Measurements from ENCODE around the gene MAML1. TPM values are rescaled to one million over a fixed set of nuclear protein-coding genes. Genes with fewer than 3 reads are reported as not detected.
A peak's percentile ranks its signal among the peaks of the same experiment; 100 is the strongest.

The MAML1 gene
- total and polyA plus RNA-seq, 2 experiments from 2014 or later: 9.6 to 43.9 TPM

DNA sequence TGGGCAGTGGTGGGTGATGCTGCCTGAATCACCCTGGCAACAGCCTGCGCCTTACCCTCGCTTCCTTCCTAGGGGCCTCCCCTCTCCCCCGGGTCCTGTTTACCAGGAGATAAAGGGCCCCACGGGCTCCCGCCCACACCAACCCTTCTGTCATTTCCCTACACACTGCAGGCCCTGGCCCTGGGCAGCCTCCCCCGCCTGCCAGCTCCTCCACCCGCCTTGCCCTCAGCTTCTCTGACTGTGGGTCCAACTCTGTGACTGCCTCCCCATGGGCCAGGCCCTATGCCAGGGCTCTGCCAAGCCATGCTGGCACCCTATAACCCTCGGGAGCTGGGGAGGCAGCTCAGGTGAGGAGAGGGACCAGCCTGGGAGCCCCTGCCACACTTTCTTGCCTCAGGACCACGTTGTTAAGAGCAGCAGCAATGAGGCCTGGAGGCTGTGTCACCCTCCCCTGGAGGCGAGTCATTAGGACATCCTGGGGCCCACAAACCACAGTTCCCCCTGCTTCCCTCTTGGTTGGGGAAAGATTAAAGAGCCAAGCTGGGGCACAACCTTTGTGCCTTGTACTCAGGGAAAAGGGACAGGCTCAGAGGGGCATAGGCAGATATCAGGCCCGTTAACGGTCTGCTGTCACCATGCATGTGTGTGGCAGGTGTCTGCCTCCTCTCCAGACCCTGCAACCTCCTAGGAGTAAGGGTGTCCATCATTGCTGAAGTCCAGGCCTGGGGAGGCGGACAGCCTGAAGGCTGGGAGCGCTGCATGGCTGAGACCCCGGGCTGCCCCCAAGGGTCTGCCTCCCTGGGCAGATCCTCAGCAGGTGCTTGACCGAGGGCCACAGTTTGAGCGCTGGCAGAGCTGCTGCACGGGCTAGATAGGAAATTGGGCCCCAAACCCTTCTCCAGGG, 71.3 kb downstream of the MAML1 start:
- Histone ChIP-seq H2AFZ (no peak overlapping the region), H4K20me1 (replicated peaks; ENCODE audit: insufficient read depth) (peaks cover 17% of the 10 kb centered on the region), H3F3A (replicated peaks; ENCODE audit: low read depth) (peaks cover 6% of the 10 kb centered on the region), H3K27ac (ENCODE audit: low read depth) (no peak overlapping the region), H3K36me3 (ENCODE audit: insufficient read depth) (no peaks in the 10 kb centered on the region; the same call in 1 of the 2 replicates), H3K4me2 (no peak overlapping the region), H3K79me2 (replicated peaks; ENCODE audit: insufficient read depth) (peaks cover 22% of the 10 kb centered on the region), H3K4me3 (no peak overlapping the region), H3K9me2 (ENCODE audit: insufficient read depth) (no peaks in the 10 kb centered on the region), H3K4me1 (ENCODE audit: insufficient read depth) (peaks cover 8% of the 10 kb centered on the region), H3K27me3 (ENCODE audit: insufficient read depth) (no peaks in the 10 kb centered on the region)
- peak overlapping the region; percentile 80; the same call in 2 of the 3 replicates for H3K4me3 Mint-ChIP-seq
- peaks cover 19% of the 10 kb centered on the region for H3K36me3 Mint-ChIP-seq (ENCODE audit: low read depth)
- peaks cover 30% of the 10 kb centered on the region for H3K27me3 Mint-ChIP-seq (ENCODE audit: insufficient read depth, low read depth, poor library complexity)
- no peak overlapping the region for H3K27ac Mint-ChIP-seq
- no peak; the same call in 2 of the 3 replicates for ATAC-seq
- TF ChIP-seq, protein P1, sequence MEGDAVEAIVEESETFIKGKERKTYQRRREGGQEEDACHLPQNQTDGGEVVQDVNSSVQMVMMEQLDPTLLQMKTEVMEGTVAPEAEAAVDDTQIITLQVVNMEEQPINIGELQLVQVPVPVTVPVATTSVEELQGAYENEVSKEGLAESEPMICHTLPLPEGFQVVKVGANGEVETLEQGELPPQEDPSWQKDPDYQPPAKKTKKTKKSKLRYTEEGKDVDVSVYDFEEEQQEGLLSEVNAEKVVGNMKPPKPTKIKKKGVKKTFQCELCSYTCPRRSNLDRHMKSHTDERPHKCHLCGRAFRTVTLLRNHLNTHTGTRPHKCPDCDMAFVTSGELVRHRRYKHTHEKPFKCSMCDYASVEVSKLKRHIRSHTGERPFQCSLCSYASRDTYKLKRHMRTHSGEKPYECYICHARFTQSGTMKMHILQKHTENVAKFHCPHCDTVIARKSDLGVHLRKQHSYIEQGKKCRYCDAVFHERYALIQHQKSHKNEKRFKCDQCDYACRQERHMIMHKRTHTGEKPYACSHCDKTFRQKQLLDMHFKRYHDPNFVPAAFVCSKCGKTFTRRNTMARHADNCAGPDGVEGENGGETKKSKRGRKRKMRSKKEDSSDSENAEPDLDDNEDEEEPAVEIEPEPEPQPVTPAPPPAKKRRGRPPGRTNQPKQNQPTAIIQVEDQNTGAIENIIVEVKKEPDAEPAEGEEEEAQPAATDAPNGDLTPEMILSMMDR (conservative IDR thresholded peaks at IDR 0.05; ENCODE audit: low read depth in 2 of 2): no peak
- no peak for TF ChIP-seq POLR2AphosphoS5 (IDR thresholded peaks at IDR 0.05; ENCODE audit: low read depth)
- TF ChIP-seq STAT1 (IDR thresholded peaks at IDR 0.05; ENCODE audit: unreplicated experiment): no peak
- TF ChIP-seq, protein P2, sequence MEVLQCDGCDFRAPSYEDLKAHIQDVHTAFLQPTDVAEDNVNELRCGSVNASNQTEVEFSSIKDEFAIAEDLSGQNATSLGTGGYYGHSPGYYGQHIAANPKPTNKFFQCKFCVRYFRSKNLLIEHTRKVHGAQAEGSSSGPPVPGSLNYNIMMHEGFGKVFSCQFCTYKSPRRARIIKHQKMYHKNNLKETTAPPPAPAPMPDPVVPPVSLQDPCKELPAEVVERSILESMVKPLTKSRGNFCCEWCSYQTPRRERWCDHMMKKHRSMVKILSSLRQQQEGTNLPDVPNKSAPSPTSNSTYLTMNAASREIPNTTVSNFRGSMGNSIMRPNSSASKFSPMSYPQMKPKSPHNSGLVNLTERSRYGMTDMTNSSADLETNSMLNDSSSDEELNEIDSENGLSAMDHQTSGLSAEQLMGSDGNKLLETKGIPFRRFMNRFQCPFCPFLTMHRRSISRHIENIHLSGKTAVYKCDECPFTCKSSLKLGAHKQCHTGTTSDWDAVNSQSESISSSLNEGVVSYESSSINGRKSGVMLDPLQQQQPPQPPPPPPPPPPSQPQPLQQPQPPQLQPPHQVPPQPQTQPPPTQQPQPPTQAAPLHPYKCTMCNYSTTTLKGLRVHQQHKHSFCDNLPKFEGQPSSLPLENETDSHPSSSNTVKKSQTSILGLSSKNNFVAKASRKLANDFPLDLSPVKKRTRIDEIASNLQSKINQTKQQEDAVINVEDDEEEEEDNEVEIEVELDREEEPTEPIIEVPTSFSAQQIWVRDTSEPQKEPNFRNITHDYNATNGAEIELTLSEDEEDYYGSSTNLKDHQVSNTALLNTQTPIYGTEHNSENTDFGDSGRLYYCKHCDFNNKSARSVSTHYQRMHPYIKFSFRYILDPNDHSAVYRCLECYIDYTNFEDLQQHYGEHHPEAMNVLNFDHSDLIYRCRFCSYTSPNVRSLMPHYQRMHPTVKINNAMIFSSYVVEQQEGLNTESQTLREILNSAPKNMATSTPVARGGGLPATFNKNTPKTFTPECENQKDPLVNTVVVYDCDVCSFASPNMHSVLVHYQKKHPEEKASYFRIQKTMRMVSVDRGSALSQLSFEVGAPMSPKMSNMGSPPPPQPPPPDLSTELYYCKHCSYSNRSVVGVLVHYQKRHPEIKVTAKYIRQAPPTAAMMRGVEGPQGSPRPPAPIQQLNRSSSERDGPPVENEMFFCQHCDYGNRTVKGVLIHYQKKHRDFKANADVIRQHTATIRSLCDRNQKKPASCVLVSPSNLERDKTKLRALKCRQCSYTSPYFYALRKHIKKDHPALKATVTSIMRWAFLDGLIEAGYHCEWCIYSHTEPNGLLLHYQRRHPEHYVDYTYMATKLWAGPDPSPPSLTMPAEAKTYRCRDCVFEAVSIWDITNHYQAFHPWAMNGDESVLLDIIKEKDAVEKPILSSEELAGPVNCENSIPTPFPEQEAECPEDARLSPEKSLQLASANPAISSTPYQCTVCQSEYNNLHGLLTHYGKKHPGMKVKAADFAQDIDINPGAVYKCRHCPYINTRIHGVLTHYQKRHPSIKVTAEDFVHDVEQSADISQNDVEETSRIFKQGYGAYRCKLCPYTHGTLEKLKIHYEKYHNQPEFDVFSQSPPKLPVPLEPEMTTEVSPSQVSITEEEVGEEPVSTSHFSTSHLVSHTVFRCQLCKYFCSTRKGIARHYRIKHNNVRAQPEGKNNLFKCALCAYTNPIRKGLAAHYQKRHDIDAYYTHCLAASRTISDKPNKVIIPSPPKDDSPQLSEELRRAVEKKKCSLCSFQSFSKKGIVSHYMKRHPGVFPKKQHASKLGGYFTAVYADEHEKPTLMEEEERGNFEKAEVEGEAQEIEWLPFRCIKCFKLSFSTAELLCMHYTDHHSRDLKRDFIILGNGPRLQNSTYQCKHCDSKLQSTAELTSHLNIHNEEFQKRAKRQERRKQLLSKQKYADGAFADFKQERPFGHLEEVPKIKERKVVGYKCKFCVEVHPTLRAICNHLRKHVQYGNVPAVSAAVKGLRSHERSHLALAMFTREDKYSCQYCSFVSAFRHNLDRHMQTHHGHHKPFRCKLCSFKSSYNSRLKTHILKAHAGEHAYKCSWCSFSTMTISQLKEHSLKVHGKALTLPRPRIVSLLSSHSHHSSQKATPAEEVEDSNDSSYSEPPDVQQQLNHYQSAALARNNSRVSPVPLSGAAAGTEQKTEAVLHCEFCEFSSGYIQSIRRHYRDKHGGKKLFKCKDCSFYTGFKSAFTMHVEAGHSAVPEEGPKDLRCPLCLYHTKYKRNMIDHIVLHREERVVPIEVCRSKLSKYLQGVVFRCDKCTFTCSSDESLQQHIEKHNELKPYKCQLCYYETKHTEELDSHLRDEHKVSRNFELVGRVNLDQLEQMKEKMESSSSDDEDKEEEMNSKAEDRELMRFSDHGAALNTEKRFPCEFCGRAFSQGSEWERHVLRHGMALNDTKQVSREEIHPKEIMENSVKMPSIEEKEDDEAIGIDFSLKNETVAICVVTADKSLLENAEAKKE (CRISPR knock-in tag; IDR thresholded peaks at IDR 0.05): no peak
- TF ChIP-seq, protein P3, sequence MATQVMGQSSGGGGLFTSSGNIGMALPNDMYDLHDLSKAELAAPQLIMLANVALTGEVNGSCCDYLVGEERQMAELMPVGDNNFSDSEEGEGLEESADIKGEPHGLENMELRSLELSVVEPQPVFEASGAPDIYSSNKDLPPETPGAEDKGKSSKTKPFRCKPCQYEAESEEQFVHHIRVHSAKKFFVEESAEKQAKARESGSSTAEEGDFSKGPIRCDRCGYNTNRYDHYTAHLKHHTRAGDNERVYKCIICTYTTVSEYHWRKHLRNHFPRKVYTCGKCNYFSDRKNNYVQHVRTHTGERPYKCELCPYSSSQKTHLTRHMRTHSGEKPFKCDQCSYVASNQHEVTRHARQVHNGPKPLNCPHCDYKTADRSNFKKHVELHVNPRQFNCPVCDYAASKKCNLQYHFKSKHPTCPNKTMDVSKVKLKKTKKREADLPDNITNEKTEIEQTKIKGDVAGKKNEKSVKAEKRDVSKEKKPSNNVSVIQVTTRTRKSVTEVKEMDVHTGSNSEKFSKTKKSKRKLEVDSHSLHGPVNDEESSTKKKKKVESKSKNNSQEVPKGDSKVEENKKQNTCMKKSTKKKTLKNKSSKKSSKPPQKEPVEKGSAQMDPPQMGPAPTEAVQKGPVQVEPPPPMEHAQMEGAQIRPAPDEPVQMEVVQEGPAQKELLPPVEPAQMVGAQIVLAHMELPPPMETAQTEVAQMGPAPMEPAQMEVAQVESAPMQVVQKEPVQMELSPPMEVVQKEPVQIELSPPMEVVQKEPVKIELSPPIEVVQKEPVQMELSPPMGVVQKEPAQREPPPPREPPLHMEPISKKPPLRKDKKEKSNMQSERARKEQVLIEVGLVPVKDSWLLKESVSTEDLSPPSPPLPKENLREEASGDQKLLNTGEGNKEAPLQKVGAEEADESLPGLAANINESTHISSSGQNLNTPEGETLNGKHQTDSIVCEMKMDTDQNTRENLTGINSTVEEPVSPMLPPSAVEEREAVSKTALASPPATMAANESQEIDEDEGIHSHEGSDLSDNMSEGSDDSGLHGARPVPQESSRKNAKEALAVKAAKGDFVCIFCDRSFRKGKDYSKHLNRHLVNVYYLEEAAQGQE (IDR thresholded peaks at IDR 0.05; ENCODE audit: unreplicated experiment): no peak
- TF ChIP-seq NANOG (IDR thresholded peaks at IDR 0.05; ENCODE audit: borderline replicate concordance): no peak
- TF ChIP-seq ZNF114 (CRISPR knock-in tag; IDR thresholded peaks at IDR 0.05): no peak
- TF ChIP-seq CREB1 (CRISPR knock-in tag; IDR thresholded peaks at IDR 0.05; ENCODE audit: low read depth): no peak
- no peak for TF ChIP-seq ZNF331 (CRISPR knock-in tag; IDR thresholded peaks at IDR 0.05; ENCODE audit: low read depth)
- TF ChIP-seq, protein P4, sequence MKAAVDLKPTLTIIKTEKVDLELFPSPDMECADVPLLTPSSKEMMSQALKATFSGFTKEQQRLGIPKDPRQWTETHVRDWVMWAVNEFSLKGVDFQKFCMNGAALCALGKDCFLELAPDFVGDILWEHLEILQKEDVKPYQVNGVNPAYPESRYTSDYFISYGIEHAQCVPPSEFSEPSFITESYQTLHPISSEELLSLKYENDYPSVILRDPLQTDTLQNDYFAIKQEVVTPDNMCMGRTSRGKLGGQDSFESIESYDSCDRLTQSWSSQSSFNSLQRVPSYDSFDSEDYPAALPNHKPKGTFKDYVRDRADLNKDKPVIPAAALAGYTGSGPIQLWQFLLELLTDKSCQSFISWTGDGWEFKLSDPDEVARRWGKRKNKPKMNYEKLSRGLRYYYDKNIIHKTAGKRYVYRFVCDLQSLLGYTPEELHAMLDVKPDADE (IDR thresholded peaks at IDR 0.05): no peak
- TF ChIP-seq JUNB (IDR thresholded peaks at IDR 0.05; ENCODE audit: unreplicated experiment): no peak
- no peak for TF ChIP-seq EZH2phosphoT487 (IDR thresholded peaks at IDR 0.05; ENCODE audit: unreplicated experiment)
- no peak for TF ChIP-seq EZH2 (IDR thresholded peaks at IDR 0.05; ENCODE audit: low read depth, unreplicated experiment)
- DNase-seq (ENCODE audit: low spot score): no peak
- H3K4me1 Mint-ChIP-seq: peaks cover 30% of the 10 kb centered on the region
- H3K9me3 Mint-ChIP-seq: no peaks in the 10 kb centered on the region

Measured in GM23338 (cell line).